ENCODE measurements around the gene CD1C.

DNA sequence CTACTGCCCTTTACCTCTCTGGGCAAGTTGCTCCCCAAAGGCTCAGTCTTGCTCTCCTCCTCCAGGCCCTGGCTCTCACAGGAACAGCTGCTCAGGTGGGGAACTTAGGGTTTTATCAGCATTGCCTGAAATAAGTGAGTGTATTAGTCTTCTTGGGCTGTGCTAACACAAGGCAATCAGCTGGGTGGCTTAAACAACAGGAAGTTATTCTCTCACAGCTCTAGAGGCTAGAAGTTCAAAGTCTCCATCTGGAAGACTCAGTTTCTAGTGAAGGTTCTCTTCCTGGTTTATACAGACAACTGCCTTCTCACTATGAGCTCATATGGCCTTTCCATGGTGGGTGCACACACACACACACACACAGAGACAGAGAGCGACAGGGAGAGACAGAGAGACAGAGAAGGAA lies 2.8 kb upstream of the CD1C start:
- TF ChIP-seq EZH2 (IDR thresholded peaks at IDR 0.05; ENCODE audit: borderline replicate concordance, low read depth, low read length, severe bottlenecking) (no peak), POLR2A (IDR thresholded peaks at IDR 0.05; ENCODE audit: low read depth, low read length) (no peak)
- TF ChIP-seq, protein P1, sequence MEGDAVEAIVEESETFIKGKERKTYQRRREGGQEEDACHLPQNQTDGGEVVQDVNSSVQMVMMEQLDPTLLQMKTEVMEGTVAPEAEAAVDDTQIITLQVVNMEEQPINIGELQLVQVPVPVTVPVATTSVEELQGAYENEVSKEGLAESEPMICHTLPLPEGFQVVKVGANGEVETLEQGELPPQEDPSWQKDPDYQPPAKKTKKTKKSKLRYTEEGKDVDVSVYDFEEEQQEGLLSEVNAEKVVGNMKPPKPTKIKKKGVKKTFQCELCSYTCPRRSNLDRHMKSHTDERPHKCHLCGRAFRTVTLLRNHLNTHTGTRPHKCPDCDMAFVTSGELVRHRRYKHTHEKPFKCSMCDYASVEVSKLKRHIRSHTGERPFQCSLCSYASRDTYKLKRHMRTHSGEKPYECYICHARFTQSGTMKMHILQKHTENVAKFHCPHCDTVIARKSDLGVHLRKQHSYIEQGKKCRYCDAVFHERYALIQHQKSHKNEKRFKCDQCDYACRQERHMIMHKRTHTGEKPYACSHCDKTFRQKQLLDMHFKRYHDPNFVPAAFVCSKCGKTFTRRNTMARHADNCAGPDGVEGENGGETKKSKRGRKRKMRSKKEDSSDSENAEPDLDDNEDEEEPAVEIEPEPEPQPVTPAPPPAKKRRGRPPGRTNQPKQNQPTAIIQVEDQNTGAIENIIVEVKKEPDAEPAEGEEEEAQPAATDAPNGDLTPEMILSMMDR (IDR thresholded peaks at IDR 0.05; ENCODE audit: extremely low read depth in 1 of 2, insufficient read depth in 1 of 2, low read depth in 1 of 2, low read length in 2 of 2): no peak
